Lower leg skin (tissue), 3 donors: ENCODE data around the gene ABHD17A.

Experiments used
- CTCF ChIP-seq, 3 donors: fragments of 450-650 bp; IDR thresholded peaks; one replicate each; pipeline ENCODE4 v1.5.1; 2016; ENCODE audit warnings: antibody characterized with exemption in 3 of 3, mild to moderate bottlenecking in 3 of 3, moderate library complexity in 2 of 3
- POLR2A ChIP-seq, 2 donors: fragments of 450-650 bp; IDR thresholded peaks; one replicate each; pipeline ENCODE4 v1.6.1; 2016 to 2017; ENCODE audit warnings: antibody characterized with exemption in 2 of 2, mild to moderate bottlenecking in 1 of 2, moderate library complexity in 1 of 2

- TF ChIP-seq CTCF (IDR thresholded peaks at IDR 0.05) (no peak), POLR2A (IDR thresholded peaks at IDR 0.05) (no peak)
Measured at GRCh38 chr19:1860821-1861598, 24.3 kb downstream of the ABHD17A start.
